Ascending aorta (tissue), 2 donors: ENCODE data around the gene NUP188. TPM values are rescaled to one million over a fixed set of nuclear protein-coding genes. Genes with fewer than 3 reads are reported as not detected.

Experiments used
- DNase-seq, 2 donors: peaks; one replicate each; pipeline ENCODE4 v3.0.0-alpha.2; 2019; ENCODE audit warnings: low spot score in 2 of 2
- H3K27ac ChIP-seq, 2 donors: fragments of 200-600 bp; sonication (generic); one replicate each; pipeline ENCODE4 v1.5.1; 2016 to 2017; ENCODE audit warnings: mild to moderate bottlenecking in 1 of 2
- H3K27me3 ChIP-seq: fragments of 200-600 bp; sonication (generic); one replicate; pipeline ENCODE4 v1.5.1; 2017
- H3K36me3 ChIP-seq, 2 donors: fragments of 200-600 bp; sonication (generic); one replicate each; pipeline ENCODE4 v1.5.1; 2016
- H3K4me1 ChIP-seq, 2 donors: fragments of 200-600 bp; sonication (generic); one replicate each; pipeline ENCODE4 v1.5.1; 2016 to 2017; ENCODE audit warnings: mild to moderate bottlenecking in 1 of 2
- H3K4me3 ChIP-seq, 2 donors: fragments of 200-600 bp; sonication (generic); one replicate each; pipeline ENCODE4 v1.5.1; 2016 to 2017; ENCODE audit warnings: mild to moderate bottlenecking in 1 of 2
- H3K9me3 ChIP-seq, 2 donors: fragments of 200-600 bp; sonication (generic); one replicate each; pipeline ENCODE4 v1.5.1; 2016
- CTCF ChIP-seq, 3 experiments: fragments of 200-600 bp in 2 of 3; fragments of 450-650 bp in 1 of 3; sonication (generic) in 2 of 3; IDR thresholded peaks; one replicate each; pipeline ENCODE4 v1.5.1; 2016 to 2019; ENCODE audit warnings: antibody characterized with exemption in 3 of 3, mild to moderate bottlenecking in 1 of 3, moderate library complexity in 1 of 3
- intact Hi-C: fragments of 100-400 bp; cut with DNase I; formaldehyde crosslinking; loops from one replicate; pipeline ENCODE4 v1.15.1; 2023
- total RNA-seq: library from RNA; depleted of rRNA; stranded (reverse); fragments of >200 nt; gene quantifications from one replicate; pipeline ENCODE4 v1.1.0, GENCODE V29; 2016

The NUP188 gene
- total RNA-seq, 1 donor from 2014 or later: 45.0 TPM

- peak in 1 of 3 experiments; percentile 4 for TF ChIP-seq CTCF (IDR thresholded peaks at IDR 0.05)
- DNase-seq: peak in 1 of 2 donors; percentile 80
- no peaks in the 10 kb centered on the region for H3K9me3 ChIP-seq
- intact Hi-C loops: loop anchor here (2.0 kb wide), 1 partner anchor 25 kb away; the partner anchor contains the start of genes DOLK and NUP188
- H3K27ac ChIP-seq: peak overlapping the region; percentile 94 to 95
- peaks cover 21 to 52% of the 10 kb centered on the region in 2 donors for H3K4me1 ChIP-seq
- peak overlapping the region; percentile 59 to 73 for H3K4me3 ChIP-seq
- no peaks in the 10 kb centered on the region for H3K27me3 ChIP-seq
- peaks cover 10 to 18% of the 10 kb centered on the region in 2 donors for H3K36me3 ChIP-seq
These were observed 25.4 kb upstream of the NUP188 start for GRCh38 chr9:128921881-128922763.

- Histone ChIP-seq H3K36me3 (peaks cover 0 to 10% of the 10 kb centered on the region in 2 donors), H3K4me3 (peak overlapping the region in 1 of 2 donors; percentile 59), H3K27me3 (no peaks in the 10 kb centered on the region), H3K4me1 (peaks cover 18 to 53% of the 10 kb centered on the region in 2 donors), H3K27ac (peak overlapping the region; percentile 94 to 95), H3K9me3 (no peaks in the 10 kb centered on the region)
- TF ChIP-seq CTCF (IDR thresholded peaks at IDR 0.05): no peak
- intact Hi-C loops: loop anchor here (2.0 kb wide), 1 partner anchor 23 kb away; the partner anchor contains the start of genes DOLK and NUP188
- no peak for DNase-seq
These were observed 24.0 kb upstream of the NUP188 start for GRCh38 chr9:128923493-128923883.

GRCh38 chr9:128927731-128928411, 19.6 kb upstream of the NUP188 start:
- TF ChIP-seq CTCF (IDR thresholded peaks at IDR 0.05): peak; percentile 89 to 93 (median 92)
- H3K9me3 ChIP-seq: no peaks in the 10 kb centered on the region
- H3K4me1 ChIP-seq: peaks cover 3 to 14% of the 10 kb centered on the region in 2 donors
- H3K27ac ChIP-seq: no peak overlapping the region
- H3K36me3 ChIP-seq: no peaks in the 10 kb centered on the region
- no peaks in the 10 kb centered on the region for H3K27me3 ChIP-seq
- DNase-seq: no peak
- intact Hi-C loops: loop anchor here (1.0 kb wide), 2 partner anchors 65 to 76 kb away; no protein-coding TSS in a partner anchor
- no peak overlapping the region for H3K4me3 ChIP-seq

DNA sequence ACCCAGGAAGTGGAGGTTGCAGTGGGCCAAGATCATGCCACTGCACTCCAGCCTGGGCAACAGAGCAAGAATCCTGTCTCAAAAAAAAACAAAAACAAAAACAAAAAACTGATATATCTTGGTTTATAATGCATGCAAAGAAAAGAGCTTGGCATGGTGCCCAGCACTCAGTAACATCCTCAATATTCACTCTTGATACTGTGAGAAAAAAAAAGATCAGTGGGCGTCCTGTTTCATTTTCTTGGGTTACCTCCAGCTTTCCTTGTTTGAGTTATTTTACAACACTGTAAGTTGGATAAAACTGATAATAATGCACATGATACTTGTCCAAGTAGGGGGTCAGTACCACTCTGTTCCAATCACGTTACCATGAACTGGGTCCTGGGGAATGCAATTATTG, 18.9 kb upstream of the NUP188 start:
- DNase-seq: no peak
- Histone ChIP-seq H3K9me3 (no peaks in the 10 kb centered on the region), H3K4me3 (no peak overlapping the region), H3K27me3 (no peaks in the 10 kb centered on the region), H3K4me1 (peaks cover 0 to 7% of the 10 kb centered on the region in 2 donors), H3K27ac (no peak overlapping the region), H3K36me3 (peaks cover 3% of the 10 kb centered on the region in 2 donors)
- no peak for TF ChIP-seq CTCF (IDR thresholded peaks at IDR 0.05)
- intact Hi-C loops: loop anchor here (1.0 kb wide), 2 partner anchors 65 to 76 kb away; no protein-coding TSS in a partner anchor

DNA sequence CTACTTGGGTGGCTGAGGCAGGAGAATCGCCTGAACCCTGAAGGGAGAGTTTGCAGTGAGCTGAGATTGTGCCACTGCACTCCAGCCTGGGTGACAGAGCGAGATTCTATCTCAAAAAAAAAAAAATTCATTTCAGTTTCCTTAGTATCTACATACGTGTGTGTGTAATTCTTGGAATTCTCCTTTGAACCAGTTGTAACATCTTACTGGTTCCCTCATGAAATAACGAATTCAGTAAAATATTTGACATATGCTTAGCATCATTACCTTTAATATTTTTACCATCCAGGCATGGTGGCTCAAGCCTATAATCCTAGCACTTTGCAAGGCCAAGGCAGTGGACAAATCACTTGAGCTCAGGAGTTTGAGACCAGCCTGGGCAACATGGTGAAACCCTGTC, 17.9 kb upstream of the NUP188 start:
- H3K4me1 ChIP-seq: peaks cover 0 to 5% of the 10 kb centered on the region in 2 donors
- H3K9me3 ChIP-seq: no peaks in the 10 kb centered on the region
- H3K4me3 ChIP-seq: no peak overlapping the region
- DNase-seq: no peak
- intact Hi-C loops: no loop called here
- H3K27me3 ChIP-seq: no peaks in the 10 kb centered on the region
- peaks cover 7 to 10% of the 10 kb centered on the region in 2 donors for H3K36me3 ChIP-seq
- H3K27ac ChIP-seq: no peak overlapping the region
- TF ChIP-seq CTCF (IDR thresholded peaks at IDR 0.05): no peak
